Measurements from ENCODE around the gene IRF1.
A peak's percentile ranks its signal among the peaks of the same experiment; 100 is the strongest.
"Not testable (repeated sequence)": the region's sequence is repeated elsewhere in the genome, so short reads cannot be mapped to it uniquely, and the experiment has no call there.

The IRF1 gene, protein sequence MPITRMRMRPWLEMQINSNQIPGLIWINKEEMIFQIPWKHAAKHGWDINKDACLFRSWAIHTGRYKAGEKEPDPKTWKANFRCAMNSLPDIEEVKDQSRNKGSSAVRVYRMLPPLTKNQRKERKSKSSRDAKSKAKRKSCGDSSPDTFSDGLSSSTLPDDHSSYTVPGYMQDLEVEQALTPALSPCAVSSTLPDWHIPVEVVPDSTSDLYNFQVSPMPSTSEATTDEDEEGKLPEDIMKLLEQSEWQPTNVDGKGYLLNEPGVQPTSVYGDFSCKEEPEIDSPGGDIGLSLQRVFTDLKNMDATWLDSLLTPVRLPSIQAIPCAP

DNA sequence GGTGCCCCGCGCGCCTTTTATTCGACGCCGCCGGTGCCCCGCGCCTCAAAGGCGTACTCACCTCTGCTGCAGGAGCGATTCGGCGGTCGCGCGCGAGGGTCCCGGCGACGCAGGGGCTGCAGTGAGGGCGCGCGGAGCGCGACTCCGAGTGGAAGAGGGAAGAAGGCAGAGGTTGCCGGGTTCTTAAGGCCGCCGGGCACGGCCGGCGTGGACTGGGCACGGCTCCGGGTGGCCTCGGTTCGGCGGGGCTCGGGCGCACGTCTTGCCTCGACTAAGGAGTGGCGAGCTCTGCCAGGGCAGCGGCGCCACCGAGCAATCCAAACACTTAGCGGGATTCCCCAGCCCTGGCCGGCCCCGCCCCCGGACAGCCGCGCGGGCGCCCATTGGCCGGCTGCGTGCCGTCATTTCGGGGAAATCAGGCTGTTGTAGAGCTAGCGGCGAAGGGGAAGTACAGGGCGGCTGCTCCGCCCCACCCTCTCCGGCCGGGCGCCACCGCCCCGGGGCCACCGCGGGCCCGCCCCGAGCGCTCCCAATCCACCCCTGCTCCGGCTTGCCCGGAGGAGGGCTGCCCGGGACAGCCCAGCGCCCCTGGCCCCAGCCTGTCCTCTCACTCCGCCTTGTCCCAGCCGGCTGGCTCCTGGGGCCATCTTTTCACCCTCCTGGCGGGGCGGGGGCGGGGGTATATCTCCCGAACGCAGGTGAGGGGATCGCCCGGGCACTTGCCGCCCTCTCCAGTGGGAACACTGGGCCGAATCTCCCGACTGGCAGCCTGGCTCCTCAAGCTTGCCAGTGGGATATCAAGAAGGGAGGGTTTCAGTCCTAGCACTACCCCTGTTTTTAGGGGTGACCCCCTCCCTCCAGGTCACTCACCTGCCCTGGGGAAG lies at the start of gene IRF1:
Gene IRF1 (minus strand): TSS at position 290 of the 884 bp plus-strand sequence. CDS start 1,295 bp downstream, outside the sequence.
- DNase-seq (ENCODE audit: low read depth in 1 of 2, low spot score in 1 of 2), result peak; percentile 97
- in situ Hi-C loops (cut with HindIII; ENCODE audit: low pct_unique_long_range_greater_than_20kb, low sequenced_read_pairs), result no loop called here
- TF ChIP-seq JUND (IDR thresholded peaks at IDR 0.05; ENCODE audit: low read depth), result no peak

DNA sequence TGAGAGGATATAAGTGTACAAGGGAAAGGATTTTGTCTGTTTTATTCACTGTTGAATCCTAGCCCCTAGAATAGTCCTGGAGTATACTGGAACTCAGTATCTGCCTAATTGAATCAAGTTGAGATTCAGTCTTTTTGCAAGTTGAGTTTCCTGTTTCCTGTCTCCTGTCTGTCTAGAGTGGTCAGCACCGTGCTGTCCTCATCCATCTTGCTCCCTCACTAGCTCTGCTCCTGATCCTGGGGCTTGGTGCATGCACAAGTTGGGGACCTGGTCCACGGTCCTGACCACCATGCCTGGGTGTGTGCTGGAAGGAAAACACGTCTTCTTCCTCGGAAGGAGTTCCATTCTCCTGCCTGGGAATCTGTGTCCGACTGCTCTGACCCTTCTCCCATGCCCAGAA lies 49.6 kb upstream of the IRF1 start:
- TF ChIP-seq JUND (IDR thresholded peaks at IDR 0.05; ENCODE audit: low read depth), result no peak
- no peak for DNase-seq (ENCODE audit: low read depth in 1 of 2, low spot score in 1 of 2)
- in situ Hi-C loops (cut with HindIII; ENCODE audit: low pct_unique_long_range_greater_than_20kb, low sequenced_read_pairs), result no loop called here

DNA sequence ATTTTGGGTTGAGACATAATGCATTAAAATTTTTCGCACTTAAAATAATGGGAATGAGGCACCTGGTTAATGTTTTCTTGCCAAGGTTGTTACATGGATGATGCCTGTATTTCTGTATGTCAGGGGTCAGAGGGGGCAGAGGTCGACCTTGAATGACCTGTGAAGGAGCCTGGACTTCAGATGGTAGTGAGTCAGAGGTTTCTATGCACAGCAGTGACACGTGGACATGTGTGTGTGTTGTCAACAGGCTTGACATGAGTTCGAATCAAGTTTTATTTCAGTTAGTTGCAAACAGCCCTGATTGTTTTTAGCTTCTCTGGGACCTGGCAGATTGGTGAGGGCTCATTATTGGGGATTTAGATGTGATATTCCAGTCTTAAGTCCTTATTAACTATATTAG lies 49.1 kb upstream of the IRF1 start:
- DNase-seq (ENCODE audit: low read depth in 1 of 2, low spot score in 1 of 2), result no peak
- TF ChIP-seq JUND (IDR thresholded peaks at IDR 0.05; ENCODE audit: low read depth), result no peak
- in situ Hi-C loops (cut with HindIII; ENCODE audit: low pct_unique_long_range_greater_than_20kb, low sequenced_read_pairs), result no loop called here

DNA sequence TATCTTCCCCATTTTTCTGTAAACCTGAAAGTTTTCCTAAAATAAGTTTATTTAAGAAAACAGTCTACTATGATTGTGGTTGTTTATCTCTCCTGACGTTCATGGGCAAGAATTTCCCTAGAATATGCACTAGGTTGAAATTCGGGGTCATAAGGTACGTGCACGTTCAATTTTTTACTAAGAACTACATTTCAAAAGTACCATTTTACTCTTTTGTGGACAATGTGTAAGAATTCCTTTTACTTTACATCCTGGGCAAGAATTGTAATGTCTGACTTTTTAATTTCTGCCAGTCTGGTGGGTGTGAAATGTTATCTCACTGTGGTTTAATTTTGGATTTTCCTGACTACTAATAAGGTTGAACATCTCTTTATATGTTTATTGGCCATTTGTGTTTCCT lies 40.4 kb upstream of the IRF1 start:
- no peak for DNase-seq (ENCODE audit: low read depth in 1 of 2, low spot score in 1 of 2)
- no peak for TF ChIP-seq JUND (IDR thresholded peaks at IDR 0.05; ENCODE audit: low read depth)
- in situ Hi-C loops (cut with HindIII; ENCODE audit: low pct_unique_long_range_greater_than_20kb, low sequenced_read_pairs), result no loop called here

DNA sequence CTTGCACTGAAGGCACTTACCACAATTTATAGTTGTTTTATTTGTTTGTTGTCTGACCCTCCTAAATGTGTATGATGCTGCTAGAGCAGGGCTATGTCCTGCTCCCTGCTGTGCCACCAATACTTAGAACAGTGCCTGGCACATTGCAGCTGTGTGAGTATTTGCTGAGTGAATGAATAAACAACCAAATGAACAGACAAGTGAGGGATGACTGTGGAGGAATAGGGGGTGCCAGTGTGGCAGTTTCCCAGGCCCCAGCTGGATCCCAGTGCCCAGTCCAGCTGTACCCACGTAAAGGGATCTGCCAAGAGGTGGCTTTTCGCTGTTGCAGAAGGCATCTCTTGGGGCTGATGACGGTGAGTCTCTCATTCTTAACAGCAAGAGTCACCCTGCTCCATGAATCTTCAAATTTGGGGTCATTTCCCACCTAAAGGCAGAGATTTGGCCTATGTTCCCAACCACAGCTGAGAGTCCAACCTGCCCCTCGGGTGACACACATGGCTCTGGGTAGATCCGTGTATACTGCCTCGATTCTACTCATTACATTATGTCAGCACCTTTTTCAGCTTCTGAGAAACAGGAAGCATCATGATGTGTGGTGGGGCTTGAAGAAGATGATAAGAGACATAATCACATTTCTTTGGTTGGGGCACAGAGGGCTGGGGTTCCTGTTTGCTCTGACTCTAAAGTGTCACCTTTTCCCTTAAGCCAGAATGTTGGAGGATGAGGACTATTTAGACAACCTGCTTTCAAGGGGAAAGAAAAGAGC lies 38.5 kb upstream of the IRF1 start:
- in situ Hi-C loops (cut with HindIII; ENCODE audit: low pct_unique_long_range_greater_than_20kb, low sequenced_read_pairs), result no loop called here
- no peak for DNase-seq (ENCODE audit: low read depth in 1 of 2, low spot score in 1 of 2)
- TF ChIP-seq JUND (IDR thresholded peaks at IDR 0.05; ENCODE audit: low read depth), result no peak

DNA sequence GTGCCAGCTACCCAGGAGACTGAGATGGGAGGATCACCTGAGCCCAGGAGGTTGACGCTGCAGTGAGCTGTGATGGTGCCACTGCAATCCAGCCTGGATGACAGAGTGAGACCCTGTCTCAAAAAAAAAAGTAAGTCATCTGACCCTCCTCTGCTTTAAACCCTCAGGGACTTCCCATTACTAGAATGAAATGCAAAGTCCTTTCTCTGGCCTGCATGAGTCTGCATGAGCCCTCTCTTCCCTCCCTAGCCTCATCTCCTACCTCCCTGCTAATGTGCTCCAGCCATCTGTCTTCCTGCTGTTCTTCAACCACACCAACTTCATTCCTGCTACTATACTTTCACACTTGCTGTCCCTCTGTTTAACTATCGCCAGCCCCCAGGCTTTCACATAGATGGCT lies 37.4 kb upstream of the IRF1 start:
- no peak for TF ChIP-seq JUND (IDR thresholded peaks at IDR 0.05; ENCODE audit: low read depth)
- no peak for DNase-seq (ENCODE audit: low read depth in 1 of 2, low spot score in 1 of 2)
- in situ Hi-C loops (cut with HindIII; ENCODE audit: low pct_unique_long_range_greater_than_20kb, low sequenced_read_pairs), result no loop called here

DNA sequence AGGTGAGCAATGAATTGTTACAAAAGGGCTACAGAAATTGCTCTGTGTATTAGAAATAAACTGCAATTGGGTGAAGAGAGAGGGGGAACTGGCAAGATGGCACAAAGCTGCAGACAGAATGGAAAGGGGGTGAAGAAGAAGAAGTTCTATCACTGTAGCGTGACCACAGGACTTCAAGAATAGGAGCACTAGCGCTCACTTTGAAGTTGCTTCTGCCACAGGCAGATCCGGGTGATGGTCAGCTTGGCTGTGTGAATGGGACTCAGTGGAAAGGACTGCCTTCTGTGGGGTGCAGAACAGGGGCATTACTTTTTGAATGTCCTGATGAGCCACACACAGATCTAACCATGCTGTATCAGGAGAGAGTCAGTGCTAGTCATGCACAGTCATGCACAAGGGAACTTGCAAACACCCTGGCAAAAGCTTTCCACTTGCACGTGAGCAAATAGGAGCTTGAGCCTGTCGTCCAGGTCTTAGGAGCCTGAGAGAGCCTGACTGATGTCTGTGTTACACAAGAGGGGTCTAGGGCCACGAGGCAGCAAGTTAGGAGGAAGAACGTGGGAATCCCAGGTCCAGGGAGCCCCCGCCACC lies 36.5 kb upstream of the IRF1 start:
- in situ Hi-C loops (cut with HindIII; ENCODE audit: low pct_unique_long_range_greater_than_20kb, low sequenced_read_pairs), result no loop called here

DNA sequence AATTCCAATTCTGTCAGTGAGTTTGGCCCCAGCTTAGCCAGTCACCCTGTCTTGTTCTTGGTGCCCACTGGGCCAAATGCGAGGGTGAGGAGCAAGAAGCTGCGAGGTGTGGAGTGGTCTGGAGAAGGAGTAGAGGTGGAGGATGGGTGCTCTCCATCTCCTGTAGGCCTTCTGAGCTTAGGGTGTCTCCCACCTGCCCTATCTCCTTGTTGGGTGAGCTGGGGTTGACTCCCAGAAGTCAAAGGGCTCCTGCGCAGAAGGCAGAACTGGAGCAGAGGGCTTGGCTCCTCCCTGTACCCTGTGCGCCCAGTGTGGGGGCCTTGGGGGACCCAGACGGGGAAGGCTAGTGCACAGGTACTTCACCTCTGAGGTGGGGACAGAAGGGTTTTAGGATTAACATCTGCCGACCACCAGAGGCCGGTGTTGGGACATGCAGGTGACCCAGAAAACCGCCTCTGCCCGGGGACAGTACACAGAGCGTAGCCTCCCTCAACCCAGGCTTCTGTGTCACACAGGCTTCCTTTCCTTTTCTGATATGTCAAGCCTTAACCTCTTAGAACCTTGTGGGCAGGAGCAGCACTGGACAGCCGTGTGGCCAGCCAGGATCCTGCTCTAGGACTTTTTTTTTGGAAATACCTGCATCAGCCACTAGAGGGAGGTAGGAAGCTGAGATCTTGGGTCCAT lies 35.9 kb upstream of the IRF1 start:
- peak; percentile 16 to 75 for DNase-seq (ENCODE audit: low read depth in 1 of 2, low spot score in 1 of 2)
- TF ChIP-seq JUND (IDR thresholded peaks at IDR 0.05; ENCODE audit: low read depth), result no peak
- in situ Hi-C loops (cut with HindIII; ENCODE audit: low pct_unique_long_range_greater_than_20kb, low sequenced_read_pairs), result no loop called here

More for the DNA sequence above, 36.5 kb upstream of the IRF1 start:
- no peak for TF ChIP-seq JUND (IDR thresholded peaks at IDR 0.05; ENCODE audit: low read depth)
- DNase-seq (ENCODE audit: low read depth in 1 of 2, low spot score in 1 of 2), result no peak

DNA sequence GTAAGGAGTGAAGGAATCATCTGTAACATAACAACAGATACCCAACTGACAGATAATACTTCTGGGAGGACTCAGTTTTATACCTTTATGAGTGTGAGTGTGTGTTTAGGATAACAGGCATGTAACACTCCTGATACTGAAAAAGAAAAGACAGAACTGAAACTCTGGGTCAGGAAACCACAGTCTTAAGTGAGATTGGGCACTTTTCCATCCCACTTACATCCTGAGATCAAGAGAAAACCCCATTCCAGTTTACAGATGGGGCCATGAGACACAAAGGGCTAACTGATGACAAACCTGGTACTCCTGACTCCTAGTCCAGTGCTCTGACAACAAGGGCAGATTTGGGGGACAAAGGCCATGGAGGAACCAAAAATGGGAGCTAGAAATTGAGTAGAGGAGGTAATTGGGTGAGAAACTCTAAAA lies 34.7 kb upstream of the IRF1 start:
- in situ Hi-C loops (cut with HindIII; ENCODE audit: low pct_unique_long_range_greater_than_20kb, low sequenced_read_pairs), result no loop called here
- TF ChIP-seq JUND (IDR thresholded peaks at IDR 0.05; ENCODE audit: low read depth), result no peak
- DNase-seq (ENCODE audit: low read depth in 1 of 2, low spot score in 1 of 2), result no peak

DNA sequence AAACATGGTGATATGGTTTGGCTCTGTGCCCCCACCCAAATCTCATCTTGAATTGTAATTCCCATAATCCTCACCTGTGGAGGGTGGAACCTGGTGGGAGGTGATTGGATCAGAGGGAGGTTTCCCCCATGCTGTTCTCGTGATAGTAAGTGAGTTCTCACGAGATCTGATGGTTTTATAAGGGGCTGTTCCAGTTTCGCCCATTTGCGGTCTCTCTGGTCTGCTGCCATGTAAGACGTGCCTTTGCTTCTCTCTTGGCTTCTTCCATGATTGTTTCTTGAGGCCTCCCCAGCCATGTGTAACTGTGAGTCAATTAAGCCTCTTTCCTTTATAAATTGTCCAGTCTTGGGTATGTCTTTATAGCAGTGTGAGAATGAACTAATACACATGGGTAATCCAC lies 34.3 kb upstream of the IRF1 start:
- DNase-seq (ENCODE audit: low read depth in 1 of 2, low spot score in 1 of 2); in situ Hi-C loops (cut with HindIII; ENCODE audit: low pct_unique_long_range_greater_than_20kb, low sequenced_read_pairs): not testable (repeated sequence)

DNA sequence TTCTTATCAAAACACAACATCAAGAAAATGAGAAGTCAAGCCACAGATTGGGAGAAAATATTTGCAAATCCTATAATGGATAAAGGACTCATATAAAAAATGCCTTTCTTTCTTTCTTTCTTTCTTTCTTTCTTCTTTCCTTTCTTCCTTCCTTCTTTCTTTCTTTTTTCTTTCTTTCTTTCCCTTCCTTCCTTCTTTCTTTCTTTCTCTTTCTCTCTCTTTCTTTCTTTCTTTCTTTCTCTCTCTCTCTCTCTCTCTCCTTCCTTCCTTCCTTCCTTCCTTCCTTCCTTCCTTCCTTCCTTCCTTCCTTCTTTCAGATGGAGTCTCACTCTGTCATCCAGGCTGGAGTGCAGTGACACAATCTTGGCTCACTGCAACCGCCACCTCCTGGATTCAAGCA lies 31.5 kb upstream of the IRF1 start:
- in situ Hi-C loops (cut with HindIII; ENCODE audit: low pct_unique_long_range_greater_than_20kb, low sequenced_read_pairs); DNase-seq (ENCODE audit: low read depth in 1 of 2, low spot score in 1 of 2): not testable (repeated sequence)

DNA sequence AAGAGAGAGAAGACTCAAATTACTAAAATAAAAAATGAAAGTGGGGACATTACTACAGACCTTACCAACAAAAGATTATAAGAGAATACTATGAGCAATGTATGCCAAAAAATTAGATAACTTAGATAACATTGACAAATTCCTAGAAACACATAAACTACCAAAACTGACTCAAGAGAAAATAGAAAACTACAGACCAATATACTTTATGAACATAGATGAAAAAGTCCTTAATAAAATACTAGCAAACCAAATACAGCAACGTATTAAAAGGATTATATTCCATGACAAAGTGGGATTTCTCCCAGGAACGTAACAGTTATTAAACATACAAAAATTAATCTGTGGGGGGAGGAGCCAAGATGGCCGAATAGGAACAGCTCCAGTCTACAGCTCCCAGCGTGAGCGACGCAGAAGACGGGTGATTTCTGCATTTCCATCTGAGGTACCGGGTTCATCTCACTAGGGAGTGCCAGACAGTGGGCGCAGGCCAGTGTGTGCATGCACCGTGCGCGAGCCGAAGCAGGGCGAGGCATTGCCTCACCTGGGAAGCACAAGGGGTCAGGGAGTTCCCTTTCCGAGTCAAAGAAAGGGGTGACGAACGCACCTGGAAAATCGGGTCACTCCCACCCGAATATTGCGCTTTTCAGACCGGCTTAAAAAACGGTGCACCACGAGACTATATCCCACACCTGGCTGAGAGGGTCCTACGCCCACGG lies 23.2 kb upstream of the IRF1 start:
- DNase-seq (ENCODE audit: low read depth in 1 of 2, low spot score in 1 of 2); in situ Hi-C loops (cut with HindIII; ENCODE audit: low pct_unique_long_range_greater_than_20kb, low sequenced_read_pairs): not testable (repeated sequence)

Measured in T47D (cell line).